ENCODE data around the gene HOXD9. TPM values are rescaled to one million over a fixed set of nuclear protein-coding genes. Genes with fewer than 3 reads are reported as not detected.

The HOXD9 gene
- total RNA-seq, 1 donor from 2014 or later = not detected

- DNase-seq (ENCODE audit: low spot score) = no peak
- Mint-ChIP-seq H3K36me3 (ENCODE audit: low read depth) (no peaks in the 10 kb centered on the region), H3K9me3 (ENCODE audit: low read depth) (peaks cover 3% of the 10 kb centered on the region), H3K4me3 (ENCODE audit: unreplicated experiment) (no peak overlapping the region), H3K4me1 (ENCODE audit: low read depth) (peaks cover 14% of the 10 kb centered on the region), H3K27ac (ENCODE audit: unreplicated experiment) (no peak overlapping the region), H3K27me3 (ENCODE audit: low read depth) (peaks cover 84% of the 10 kb centered on the region)
- TF ChIP-seq CTCF (IDR thresholded peaks at IDR 0.05) = no peak
Observed at GRCh38 chr2:176111846-176112374, 10.6 kb upstream of the HOXD9 start.

- H3K27ac Mint-ChIP-seq (ENCODE audit: unreplicated experiment) = no peak overlapping the region
- peaks cover 10% of the 10 kb centered on the region for H3K4me1 Mint-ChIP-seq (ENCODE audit: low read depth)
Observed at GRCh38 chr2:176112375-176113302, 9.9 kb upstream of the HOXD9 start.

GRCh38 chr2:176114120-176114929 lies 8.2 kb upstream of the HOXD9 start:
- Mint-ChIP-seq H3K9me3 (ENCODE audit: low read depth) (peaks cover 8% of the 10 kb centered on the region), H3K4me1 (ENCODE audit: low read depth) (peaks cover 5% of the 10 kb centered on the region), H3K27ac (ENCODE audit: unreplicated experiment) (no peak overlapping the region), H3K36me3 (ENCODE audit: low read depth) (peaks cover 2% of the 10 kb centered on the region), H3K4me3 (ENCODE audit: unreplicated experiment) (no peak overlapping the region), H3K27me3 (ENCODE audit: low read depth) (peaks cover 92% of the 10 kb centered on the region)
- no peak for TF ChIP-seq CTCF (IDR thresholded peaks at IDR 0.05)
- no peak for DNase-seq (ENCODE audit: low spot score)

More at GRCh38 chr2:176112375-176113302, 9.9 kb upstream of the HOXD9 start:
- Mint-ChIP-seq H3K4me3 (ENCODE audit: unreplicated experiment) (no peak overlapping the region), H3K36me3 (ENCODE audit: low read depth) (no peaks in the 10 kb centered on the region), H3K9me3 (ENCODE audit: low read depth) (peaks cover 3% of the 10 kb centered on the region), H3K27me3 (ENCODE audit: low read depth) (peaks cover 85% of the 10 kb centered on the region)
- no peak for TF ChIP-seq CTCF (IDR thresholded peaks at IDR 0.05)
- no peak for DNase-seq (ENCODE audit: low spot score)

- TF ChIP-seq CTCF (IDR thresholded peaks at IDR 0.05) = no peak
- H3K9me3 Mint-ChIP-seq (ENCODE audit: low read depth) = peaks cover 8% of the 10 kb centered on the region
- no peak overlapping the region for H3K27ac Mint-ChIP-seq (ENCODE audit: unreplicated experiment)
- peaks cover 91% of the 10 kb centered on the region for H3K27me3 Mint-ChIP-seq (ENCODE audit: low read depth)
- peaks cover 3% of the 10 kb centered on the region for H3K4me1 Mint-ChIP-seq (ENCODE audit: low read depth)
- DNase-seq (ENCODE audit: low spot score) = no peak
- H3K36me3 Mint-ChIP-seq (ENCODE audit: low read depth) = peaks cover 4% of the 10 kb centered on the region
- H3K4me3 Mint-ChIP-seq (ENCODE audit: unreplicated experiment) = no peak overlapping the region
Observed at GRCh38 chr2:176114930-176115625, 7.4 kb upstream of the HOXD9 start.

All from chondrocyte (in vitro differentiated cells).